T-cell (primary cell): ENCODE results near the gene DRG2. TPM values are rescaled to one million over a fixed set of nuclear protein-coding genes. Genes with fewer than 3 reads are reported as not detected.
A peak's percentile ranks its signal among the peaks of the same experiment; 100 is the strongest.

Experiments
- ATAC-seq, 4 experiments: fragments of 200-7000 bp in 3 of 4; fragments of 150-1000 bp in 1 of 4; cut with Tn5 transposase; replicated peaks in 1 of 4; 1 replicate in 3 of 4; 2 replicates in 1 of 4; pipeline ENCODE4 v1.10.0; 2021; ENCODE audit warnings: moderate library complexity in 3 of 4, mild to moderate bottlenecking in 2 of 4, moderate number of reproducible peaks in 1 of 4
- CTCF ChIA-PET, 2 donors: fragments of 300-600 bp; sonication (Branson Sonifier 250); formaldehyde crosslinking; loops; one replicate each; lab custom pipeline; 2022; ENCODE audit warnings: antibody characterized with exemption in 2 of 2; lab: Charles Lee
- POLR2A ChIA-PET, 2 donors: fragments of 300-600 bp; sonication (Branson Sonifier 250); formaldehyde crosslinking; loops; one replicate each; lab custom pipeline; 2022; ENCODE audit warnings: antibody characterized with exemption in 2 of 2; lab: Charles Lee
- DNase-seq, 35 experiments: peaks; one replicate each; pipeline versions ENCODE4 v3.0.0 to v3.0.0-alpha.2; 2013 to 2023
- H3K27ac ChIP-seq: one replicate; pipeline ENCODE4 v1.5.1; 2013; ENCODE audit warnings: low read length
- H3K27me3 ChIP-seq, 2 experiments: replicated peaks in 1 of 2; 1 replicate in 1 of 2; 2 replicates in 1 of 2; pipeline versions ENCODE4 v1.6.1 to v1.7.0; 2013; ENCODE audit warnings: low read length in 1 of 2, mixed read lengths in 1 of 2; ENCODE audit not compliant: control insufficient read depth in 2 of 2, insufficient read depth in 2 of 2; ENCODE audit errors: extremely low read depth in 1 of 2
- H3K36me3 ChIP-seq, 2 donors: 1 replicate in 1 of 2; 2 replicates in 1 of 2; pipeline versions ENCODE4 v1.6.1 to v1.7.0; 2013; ENCODE audit warnings: low read length in 1 of 2; ENCODE audit not compliant: control insufficient read depth in 2 of 2, insufficient read depth in 1 of 2; ENCODE audit errors: extremely low read depth in 1 of 2
- H3K4me1 ChIP-seq, 2 experiments: 1 replicate in 1 of 2; 2 replicates in 1 of 2; pipeline versions ENCODE4 v1.6.1 to v1.7.0; 2013; ENCODE audit warnings: low read length in 2 of 2, mixed read lengths in 1 of 2; ENCODE audit not compliant: insufficient read depth in 2 of 2, control insufficient read depth in 1 of 2; ENCODE audit errors: extremely low read depth in 1 of 2
- H3K4me3 ChIP-seq, 2 donors: 1 replicate in 1 of 2; 2 replicates in 1 of 2; pipeline versions ENCODE4 v1.5.1 to v1.7.0; 2013; ENCODE audit warnings: mild to moderate bottlenecking in 2 of 2, low read length in 1 of 2, moderate library complexity in 1 of 2; ENCODE audit not compliant: control insufficient read depth in 1 of 2; ENCODE audit errors: extremely low read depth in 1 of 2
- H3K9me3 ChIP-seq: 2 replicates; pipeline ENCODE4 v1.7.0; 2013
- H3K27ac Mint-ChIP-seq, 2 donors: one replicate each; pipeline ENCODE4 v1.8.0; 2020 to 2021; ENCODE audit warnings: mild to moderate bottlenecking in 2 of 2, mixed read lengths in 2 of 2
- H3K27me3 Mint-ChIP-seq, 2 donors: one replicate each; pipeline ENCODE4 v1.8.0; 2021 to 2022; ENCODE audit warnings: mixed read lengths in 2 of 2
- H3K36me3 Mint-ChIP-seq: one replicate; pipeline ENCODE4 v1.8.0; 2021; ENCODE audit warnings: mixed read lengths
- H3K4me1 Mint-ChIP-seq, 3 donors: one replicate each; pipeline ENCODE4 v1.8.0; 2020 to 2022; ENCODE audit warnings: mixed read lengths in 3 of 3, mild to moderate bottlenecking in 1 of 3
- H3K4me3 Mint-ChIP-seq, 3 donors: one replicate each; pipeline ENCODE4 v1.8.0; 2020 to 2022; ENCODE audit warnings: mild to moderate bottlenecking in 3 of 3, mixed read lengths in 3 of 3, moderate library complexity in 3 of 3
- H3K9me3 Mint-ChIP-seq, 3 donors: one replicate each; pipeline ENCODE4 v1.8.0; 2020 to 2022; ENCODE audit warnings: mixed read lengths in 3 of 3
- WGBS: methylation state at CpG from one replicate; pipeline ENCODE4 v1.1.5; 2013; ENCODE audit warnings: missing lambda C conversion rate; ENCODE audit not compliant: insufficient coverage; 5-methylcytosine and 5-hydroxymethylcytosine counted together
- total RNA-seq, 35 experiments: library from RNA in 6 of 35; stranded (reverse) in 6 of 35; fragments of 120-200 nt in 1 of 35; gene quantifications; one replicate each; pipeline versions ENCODE4 v1.2.1 to v1.2.4 and lab custom pipeline; 2013 to 2026

The DRG2 gene
- total RNA-seq, 5 donors from 2014 or later (not counting 1 experiment from before 2014, with no cell fraction given), result 48.1 to 65.7 (median 57.3) TPM

- no peaks in the 10 kb centered on the region for H3K4me1 ChIP-seq
- H3K27me3 Mint-ChIP-seq, result no peaks in the 10 kb centered on the region
- H3K9me3 Mint-ChIP-seq, result no peaks in the 10 kb centered on the region
- no peaks in the 10 kb centered on the region for H3K36me3 ChIP-seq
- peaks cover 0 to 26% of the 10 kb centered on the region in 2 experiments for H3K27me3 ChIP-seq
- H3K9me3 ChIP-seq, result no peaks in the 10 kb centered on the region
- DNase-seq, result no peak
- H3K4me1 Mint-ChIP-seq, result no peaks in the 10 kb centered on the region
- no peak overlapping the region for H3K4me3 Mint-ChIP-seq
- no peak for ATAC-seq
- 90% methylated on average over 51 of the region's 54 CpGs for WGBS
- no peak overlapping the region for H3K27ac Mint-ChIP-seq
- H3K36me3 Mint-ChIP-seq, result no peaks in the 10 kb centered on the region
- H3K27ac ChIP-seq, result no peak overlapping the region
- no peak overlapping the region for H3K4me3 ChIP-seq
- POLR2A ChIA-PET, result no interaction called here
- CTCF ChIA-PET, result interaction anchor here in 1 of 2 donors (0.6 kb wide), 1 partner anchor 49 kb away, joined by 8 read pairs; no protein-coding TSS in a partner anchor
Observed at GRCh38 chr17:18121144-18121910, 33.6 kb downstream of the DRG2 start.

- no peak overlapping the region for H3K4me3 ChIP-seq
- no peak overlapping the region for H3K27ac ChIP-seq
- Mint-ChIP-seq H3K4me1 (no peaks in the 10 kb centered on the region), H3K9me3 (no peaks in the 10 kb centered on the region), H3K27me3 (no peaks in the 10 kb centered on the region), H3K4me3 (no peak overlapping the region), H3K36me3 (no peaks in the 10 kb centered on the region), H3K27ac (no peak overlapping the region)
- no peaks in the 10 kb centered on the region for H3K4me1 ChIP-seq
- POLR2A ChIA-PET, result no interaction called here
- no peak for DNase-seq
- H3K9me3 ChIP-seq, result no peaks in the 10 kb centered on the region
- 83% methylated on average over 29 of the region's 31 CpGs for WGBS
- peak in 1 of 4 experiments; percentile 24 for ATAC-seq
- H3K36me3 ChIP-seq, result no peaks in the 10 kb centered on the region
- CTCF ChIA-PET, result interaction anchor here in 1 of 2 donors (0.6 kb wide), 1 partner anchor 47 kb away, joined by 3 read pairs; no protein-coding TSS in a partner anchor
- peaks cover 0 to 26% of the 10 kb centered on the region in 2 experiments for H3K27me3 ChIP-seq
Observed at GRCh38 chr17:18122990-18123753, 35.4 kb downstream of the DRG2 start.

DNA sequence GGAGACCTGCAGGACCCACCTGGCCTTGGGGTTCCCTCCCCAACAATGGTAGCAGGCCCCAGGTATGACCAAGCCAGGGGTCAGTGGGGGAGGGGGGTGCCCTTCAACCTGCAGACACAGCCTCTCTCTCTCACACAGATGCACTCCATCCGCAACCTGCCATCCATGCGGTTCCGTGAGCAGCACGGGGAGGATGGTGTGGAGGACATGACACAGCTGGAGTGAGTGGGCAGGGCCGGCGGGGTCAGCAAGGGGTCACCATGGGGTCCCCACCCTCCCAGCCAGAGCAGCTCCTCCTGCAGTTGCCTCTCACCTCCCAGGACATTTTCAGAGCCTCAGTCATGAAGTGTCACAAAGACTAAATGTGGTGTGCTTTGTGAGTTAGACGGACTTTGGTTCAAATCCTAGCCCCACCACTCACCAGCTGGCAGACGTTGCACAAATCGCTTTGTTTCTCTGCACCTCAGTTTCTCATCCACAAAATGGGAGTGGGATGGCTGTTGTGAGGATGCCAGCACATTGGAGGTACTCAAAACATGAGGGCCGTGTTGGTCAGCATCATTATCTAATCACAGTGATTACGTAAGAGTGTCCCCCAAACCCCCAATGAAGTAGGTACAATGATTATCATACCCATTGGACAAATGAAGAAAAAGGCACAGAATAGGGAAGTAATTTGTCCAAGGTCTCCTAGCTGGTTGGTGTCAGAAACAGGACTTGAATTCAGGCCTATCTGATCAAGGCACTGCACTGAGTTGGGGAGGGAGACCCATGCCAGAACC, 36.8 kb downstream of the DRG2 start:
- Mint-ChIP-seq H3K4me3 (no peak overlapping the region), H3K27ac (no peak overlapping the region)

GRCh38 chr17:18129041-18129502, 41.3 kb downstream of the DRG2 start:
- Histone ChIP-seq H3K27ac (no peak overlapping the region), H3K36me3 (no peaks in the 10 kb centered on the region), H3K9me3 (no peaks in the 10 kb centered on the region), H3K4me3 (no peak overlapping the region), H3K4me1 (no peaks in the 10 kb centered on the region), H3K27me3 (peaks cover 0 to 6% of the 10 kb centered on the region in 2 experiments)
- POLR2A ChIA-PET, result no interaction called here
- DNase-seq (no peak), ATAC-seq (no peak)
- H3K9me3 Mint-ChIP-seq, result no peaks in the 10 kb centered on the region
- H3K27me3 Mint-ChIP-seq, result no peaks in the 10 kb centered on the region
- H3K36me3 Mint-ChIP-seq, result no peaks in the 10 kb centered on the region
- WGBS, result 69% methylated on average over 3 of the region's 4 CpGs
- CTCF ChIA-PET, result no interaction called here
- H3K4me1 Mint-ChIP-seq, result no peaks in the 10 kb centered on the region
- H3K4me3 Mint-ChIP-seq, result no peak overlapping the region
- H3K27ac Mint-ChIP-seq, result no peak overlapping the region

More for the DNA sequence above, 36.8 kb downstream of the DRG2 start:
- DNase-seq (no peak), ATAC-seq (no peak)
- Histone ChIP-seq H3K27me3 (peaks cover 0 to 22% of the 10 kb centered on the region in 2 experiments), H3K4me3 (no peak overlapping the region), H3K36me3 (no peaks in the 10 kb centered on the region), H3K9me3 (no peaks in the 10 kb centered on the region), H3K4me1 (no peaks in the 10 kb centered on the region), H3K27ac (no peak overlapping the region)
- Mint-ChIP-seq H3K36me3 (no peaks in the 10 kb centered on the region), H3K27me3 (no peaks in the 10 kb centered on the region), H3K4me1 (no peaks in the 10 kb centered on the region), H3K9me3 (no peaks in the 10 kb centered on the region)
- CTCF ChIA-PET, result interaction anchor here in 1 of 2 donors (0.6 kb wide), 1 partner anchor 38 kb away, joined by 5 read pairs; no protein-coding TSS in a partner anchor
- POLR2A ChIA-PET, result no interaction called here
- 70% methylated on average over 2 of the region's 11 CpGs for WGBS

DNA sequence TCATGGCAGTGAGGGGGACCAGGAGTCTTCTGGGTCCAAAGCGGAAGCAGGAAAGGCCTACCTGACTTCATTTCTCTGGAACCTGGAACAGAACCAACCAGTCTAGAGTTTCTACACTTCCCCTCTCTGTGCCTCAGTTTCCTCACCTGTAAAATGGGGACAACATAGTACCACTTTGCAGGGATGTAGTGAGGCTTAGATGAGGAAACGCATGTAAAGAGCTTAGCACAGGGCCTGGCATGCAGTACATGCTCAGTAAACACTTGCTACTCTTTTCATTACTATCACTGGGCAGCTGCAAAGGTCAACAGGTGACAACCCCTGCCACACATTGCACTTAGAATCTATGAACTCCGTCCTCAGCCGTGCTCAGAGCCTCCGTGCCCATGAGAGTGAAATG, 45.0 kb downstream of the DRG2 start:
- DNase-seq, result no peak
- ATAC-seq, result no peak
- no peaks in the 10 kb centered on the region for H3K4me1 ChIP-seq
- no peaks in the 10 kb centered on the region for H3K36me3 ChIP-seq
- H3K27me3 ChIP-seq, result peaks cover 0 to 8% of the 10 kb centered on the region in 2 experiments
- no peaks in the 10 kb centered on the region for H3K9me3 ChIP-seq
- Mint-ChIP-seq H3K36me3 (no peaks in the 10 kb centered on the region), H3K27ac (no peak overlapping the region), H3K27me3 (no peaks in the 10 kb centered on the region), H3K4me3 (no peak overlapping the region), H3K9me3 (no peaks in the 10 kb centered on the region), H3K4me1 (no peaks in the 10 kb centered on the region)
- no peak overlapping the region for H3K4me3 ChIP-seq
- ChIA-PET POLR2A (interaction anchor here in 1 of 2 donors (0.5 kb wide), 1 partner anchor 1654 kb away, joined by 3 read pairs; no protein-coding TSS in a partner anchor), CTCF (no interaction called here)
- no peak overlapping the region for H3K27ac ChIP-seq
- 79% methylated on average over 2 of the region's 5 CpGs for WGBS

DNA sequence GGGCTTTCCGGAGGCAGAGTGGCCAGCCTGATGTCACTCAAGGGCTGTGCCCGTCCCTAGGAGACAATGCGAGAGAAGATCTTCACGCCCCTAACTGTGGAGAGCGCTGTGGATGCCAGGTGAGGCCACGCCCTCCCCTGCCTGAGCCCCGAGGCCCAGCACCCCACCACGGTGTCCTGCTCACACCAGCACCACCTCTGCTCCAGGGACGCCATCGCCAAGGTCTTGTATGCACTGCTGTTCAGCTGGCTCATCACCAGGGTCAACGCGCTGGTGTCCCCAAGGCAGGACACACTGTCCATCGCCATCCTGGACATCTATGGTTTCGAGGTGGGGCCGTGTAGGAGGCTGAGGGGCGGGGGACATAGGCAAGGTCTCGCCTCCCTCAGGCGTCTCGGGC, 48.6 kb downstream of the DRG2 start:
- POLR2A ChIA-PET, result no interaction called here
- Mint-ChIP-seq H3K4me1 (peaks cover 3 to 5% (median 4%) of the 10 kb centered on the region in 3 donors), H3K27me3 (peaks cover 0 to 4% of the 10 kb centered on the region in 2 donors), H3K27ac (no peak overlapping the region), H3K9me3 (no peaks in the 10 kb centered on the region), H3K4me3 (no peak overlapping the region), H3K36me3 (no peaks in the 10 kb centered on the region)
- H3K27ac ChIP-seq, result no peak overlapping the region
- H3K4me3 ChIP-seq, result no peak overlapping the region
- CTCF ChIA-PET, result no interaction called here
- H3K9me3 ChIP-seq, result no peaks in the 10 kb centered on the region
- DNase-seq (no peak), ATAC-seq (no peak)
- peaks cover 0 to 22% of the 10 kb centered on the region in 2 experiments for H3K27me3 ChIP-seq
- WGBS, result 82% methylated on average over 17 of the region's 19 CpGs
- H3K4me1 ChIP-seq, result peaks cover 0 to 5% of the 10 kb centered on the region in 2 experiments
- no peaks in the 10 kb centered on the region for H3K36me3 ChIP-seq
